Rectal smooth muscle tissue (tissue), 1 donor: ENCODE data around the gene ISG15.
"Not testable (repeated sequence)": the region's sequence is repeated elsewhere in the genome, so short reads cannot be mapped to it uniquely, and the experiment has no call there.

Experiments used
- H3K27ac ChIP-seq: one replicate; pipeline ENCODE4 v1.7.0; 2013; ENCODE audit warnings: low read depth, low read length, inconsistent platforms
- H3K27me3 ChIP-seq: one replicate; pipeline ENCODE4 v1.7.0; 2013; ENCODE audit warnings: low read length; ENCODE audit not compliant: control insufficient read depth, insufficient read depth
- H3K36me3 ChIP-seq: one replicate; pipeline ENCODE4 v1.7.0; 2013; ENCODE audit warnings: low read length; ENCODE audit not compliant: control insufficient read depth, insufficient read depth
- H3K4me1 ChIP-seq: one replicate; pipeline ENCODE4 v1.7.0; 2013; ENCODE audit warnings: low read length; ENCODE audit not compliant: control insufficient read depth, insufficient read depth
- H3K4me3 ChIP-seq: one replicate; pipeline ENCODE4 v1.7.0; 2013; ENCODE audit warnings: low read length
- H3K9ac ChIP-seq: one replicate; pipeline ENCODE4 v1.7.0; 2013; ENCODE audit warnings: low read length

ISG15 gene

GRCh38 chr1:1053022-1053421 is 39.7 kb downstream of the ISG15 start:
- H3K4me1 ChIP-seq = no peaks in the 10 kb centered on the region
- H3K27ac ChIP-seq = no peak overlapping the region
- no peaks in the 10 kb centered on the region for H3K27me3 ChIP-seq
- H3K9ac ChIP-seq = no peak overlapping the region
- H3K4me3 ChIP-seq = no peak overlapping the region
- peaks cover 6% of the 10 kb centered on the region for H3K36me3 ChIP-seq

- no peak overlapping the region for H3K4me3 ChIP-seq
- peaks cover 6% of the 10 kb centered on the region for H3K36me3 ChIP-seq
- peaks cover 6% of the 10 kb centered on the region for H3K27me3 ChIP-seq
- H3K4me1 ChIP-seq = no peaks in the 10 kb centered on the region
- H3K27ac ChIP-seq = no peak overlapping the region
- H3K9ac ChIP-seq = no peak overlapping the region
These were observed 40.4 kb downstream of the ISG15 start for GRCh38 chr1:1053682-1054081.

GRCh38 chr1:1054099-1054700 is 40.9 kb downstream of the ISG15 start:
- H3K4me3 ChIP-seq = no peak overlapping the region
- no peak overlapping the region for H3K9ac ChIP-seq
- H3K4me1 ChIP-seq = no peaks in the 10 kb centered on the region
- H3K27ac ChIP-seq = no peak overlapping the region
- peaks cover 6% of the 10 kb centered on the region for H3K36me3 ChIP-seq
- H3K27me3 ChIP-seq = peaks cover 10% of the 10 kb centered on the region

- H3K9ac ChIP-seq = no peak overlapping the region
- peaks cover 14% of the 10 kb centered on the region for H3K27me3 ChIP-seq
- H3K4me3 ChIP-seq = no peak overlapping the region
- peaks cover 6% of the 10 kb centered on the region for H3K36me3 ChIP-seq
- no peaks in the 10 kb centered on the region for H3K4me1 ChIP-seq
- no peak overlapping the region for H3K27ac ChIP-seq
These were observed 41.7 kb downstream of the ISG15 start for GRCh38 chr1:1054971-1055370.

- Histone ChIP-seq H3K27me3 (peaks cover 14% of the 10 kb centered on the region), H3K27ac (no peak overlapping the region), H3K4me1 (no peaks in the 10 kb centered on the region), H3K9ac (no peak overlapping the region), H3K36me3 (peaks cover 6% of the 10 kb centered on the region), H3K4me3 (no peak overlapping the region)
These were observed 42.8 kb downstream of the ISG15 start for GRCh38 chr1:1055841-1056736.

GRCh38 chr1:1057769-1058087 is 44.4 kb downstream of the ISG15 start:
- not testable (repeated sequence) for H3K27ac ChIP-seq, H3K9ac ChIP-seq
- H3K27me3 ChIP-seq = peaks cover 24% of the 10 kb centered on the region

GRCh38 chr1:1058088-1058905 is 45.0 kb downstream of the ISG15 start:
- Histone ChIP-seq H3K4me3 (peak overlapping the region; percentile 49), H3K27me3 (peaks cover 28% of the 10 kb centered on the region), H3K9ac (no peak overlapping the region)

More at GRCh38 chr1:1057769-1058087, 44.4 kb downstream of the ISG15 start:
- not testable (repeated sequence) for H3K4me1 ChIP-seq, H3K4me3 ChIP-seq, H3K36me3 ChIP-seq

GRCh38 chr1:1058921-1059493 is 45.7 kb downstream of the ISG15 start:
- no peaks in the 10 kb centered on the region for H3K36me3 ChIP-seq
- peaks cover 36% of the 10 kb centered on the region for H3K27me3 ChIP-seq
- no peaks in the 10 kb centered on the region for H3K4me1 ChIP-seq
- H3K27ac ChIP-seq = no peak overlapping the region
- H3K9ac ChIP-seq = no peak overlapping the region
- H3K4me3 ChIP-seq = peak overlapping the region; percentile 49

More at GRCh38 chr1:1058088-1058905, 45.0 kb downstream of the ISG15 start:
- no peaks in the 10 kb centered on the region for H3K36me3 ChIP-seq
- no peak overlapping the region for H3K27ac ChIP-seq
- no peaks in the 10 kb centered on the region for H3K4me1 ChIP-seq

GRCh38 chr1:1059494-1060280 is 46.4 kb downstream of the ISG15 start:
- Histone ChIP-seq H3K4me1 (no peaks in the 10 kb centered on the region), H3K9ac (no peak overlapping the region), H3K36me3 (no peaks in the 10 kb centered on the region), H3K4me3 (peak overlapping the region; percentile 58), H3K27ac (no peak overlapping the region), H3K27me3 (peaks cover 41% of the 10 kb centered on the region)

- Histone ChIP-seq H3K4me1 (no peaks in the 10 kb centered on the region), H3K9ac (no peak overlapping the region), H3K36me3 (no peaks in the 10 kb centered on the region), H3K27me3 (peaks cover 41% of the 10 kb centered on the region), H3K27ac (no peak overlapping the region), H3K4me3 (no peak overlapping the region)
These were observed 47.1 kb downstream of the ISG15 start for GRCh38 chr1:1060281-1061000.

GRCh38 chr1:1061682-1062345 is 48.5 kb downstream of the ISG15 start:
- Histone ChIP-seq H3K4me3 (no peak overlapping the region), H3K27me3 (peaks cover 41% of the 10 kb centered on the region), H3K36me3 (no peaks in the 10 kb centered on the region), H3K4me1 (no peaks in the 10 kb centered on the region), H3K9ac (no peak overlapping the region), H3K27ac (no peak overlapping the region)
